ENCODE results near the gene MEN1. TPM values are rescaled to one million over a fixed set of nuclear protein-coding genes. Genes with fewer than 3 reads are reported as not detected.

MEN1 gene
- total RNA-seq, 1 experiment from 2014 or later, result 32.7 TPM

- CTCF ChIA-PET, result no interaction called here
- POLR2A ChIA-PET, result interaction anchor here (0.6 kb wide), 1 partner anchor 33 kb away, joined by 3 read pairs; no protein-coding TSS in a partner anchor
Observed at GRCh38 chr11:64789331-64790204, 20.8 kb downstream of the MEN1 start.

DNA sequence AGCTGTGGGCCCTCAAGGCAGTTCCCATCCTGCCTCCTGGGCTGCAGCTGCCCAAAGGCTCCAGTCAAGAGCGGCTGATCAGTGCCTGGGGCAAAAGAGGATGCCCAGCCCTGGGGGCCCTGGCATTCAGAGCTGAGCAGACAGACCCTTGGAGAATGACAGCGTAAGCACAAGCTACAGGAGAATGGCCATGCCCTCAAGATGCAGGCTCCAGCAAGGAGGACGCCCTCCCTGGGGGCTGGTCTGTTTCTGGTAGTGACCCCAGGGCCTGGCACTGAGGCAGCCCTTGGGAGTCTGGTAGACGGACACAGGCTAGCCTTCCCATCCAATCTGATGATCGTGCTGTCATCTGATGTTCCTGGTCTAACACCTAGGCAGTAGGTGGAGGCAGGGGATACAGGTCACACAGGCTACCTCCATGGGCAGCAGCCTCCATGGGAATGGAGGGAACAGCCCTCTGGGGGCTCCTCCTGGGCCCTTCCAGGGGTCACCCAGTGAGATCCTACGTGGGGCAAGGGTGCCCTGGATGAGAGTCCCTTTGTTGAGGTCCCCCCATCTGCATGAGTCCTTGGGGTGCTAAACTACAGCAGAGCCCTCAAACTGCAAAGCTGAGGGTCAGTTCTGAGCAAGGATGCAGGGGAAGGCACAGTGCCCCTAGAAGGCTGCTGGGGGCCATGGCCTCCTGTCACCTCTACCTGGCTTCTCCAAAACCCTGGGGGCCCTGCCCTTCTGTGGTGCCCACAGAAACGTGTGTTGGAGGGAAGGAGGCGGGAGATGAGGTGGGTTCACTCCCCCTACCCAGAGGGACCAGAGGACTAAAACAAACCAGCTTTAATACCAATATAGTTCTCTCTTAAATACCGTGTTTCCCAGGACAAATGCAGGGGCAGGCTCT is 21.8 kb downstream of the MEN1 start:
- DNase-seq, result peak in 1 of 2 experiments; percentile 21
- H3K4me1 Mint-ChIP-seq (ENCODE audit: low read depth, unreplicated experiment), result no peaks in the 10 kb centered on the region
- no peaks in the 10 kb centered on the region for H3K4me1 ChIP-seq
- H3K4me3 ChIP-seq (ENCODE audit: low read depth, low read length), result no peak overlapping the region
- no peaks in the 10 kb centered on the region for H3K9me3 ChIP-seq
- no peaks in the 10 kb centered on the region for H3K27me3 Mint-ChIP-seq (ENCODE audit: insufficient read depth, unreplicated experiment)
- no peak overlapping the region for H3K27ac Mint-ChIP-seq (ENCODE audit: unreplicated experiment)
- no peaks in the 10 kb centered on the region for H3K36me3 ChIP-seq (ENCODE audit: control insufficient read depth, insufficient read depth, low read length)
- H3K4me3 Mint-ChIP-seq (ENCODE audit: unreplicated experiment), result no peak overlapping the region
- intact Hi-C loops (cut with micrococcal nuclease; ENCODE audit: unreplicated experiment), result no loop called here
- no TSS peak for BruUV-seq (replicated peaks)
- CTCF ChIA-PET, result interaction anchor here (0.6 to 1.1 kb wide), 8 partner anchors 10 to 222 kb away, joined by 3 to 10 read pairs (median 4); partner anchors contain the start of genes BATF2, MAP4K2, MEN1 and SF1
- no peaks in the 10 kb centered on the region for H3K9me3 Mint-ChIP-seq (ENCODE audit: unreplicated experiment)
- H3K27me3 ChIP-seq (replicated peaks; ENCODE audit: control insufficient read depth, insufficient read depth, low read length), result no peaks in the 10 kb centered on the region
- H3K36me3 Mint-ChIP-seq (ENCODE audit: insufficient read depth, unreplicated experiment), result no peaks in the 10 kb centered on the region
- POLR2A ChIA-PET, result interaction anchor here (0.6 kb wide), 1 partner anchor 34 kb away, joined by 3 read pairs; no protein-coding TSS in a partner anchor
- TF ChIP-seq, protein P1, sequence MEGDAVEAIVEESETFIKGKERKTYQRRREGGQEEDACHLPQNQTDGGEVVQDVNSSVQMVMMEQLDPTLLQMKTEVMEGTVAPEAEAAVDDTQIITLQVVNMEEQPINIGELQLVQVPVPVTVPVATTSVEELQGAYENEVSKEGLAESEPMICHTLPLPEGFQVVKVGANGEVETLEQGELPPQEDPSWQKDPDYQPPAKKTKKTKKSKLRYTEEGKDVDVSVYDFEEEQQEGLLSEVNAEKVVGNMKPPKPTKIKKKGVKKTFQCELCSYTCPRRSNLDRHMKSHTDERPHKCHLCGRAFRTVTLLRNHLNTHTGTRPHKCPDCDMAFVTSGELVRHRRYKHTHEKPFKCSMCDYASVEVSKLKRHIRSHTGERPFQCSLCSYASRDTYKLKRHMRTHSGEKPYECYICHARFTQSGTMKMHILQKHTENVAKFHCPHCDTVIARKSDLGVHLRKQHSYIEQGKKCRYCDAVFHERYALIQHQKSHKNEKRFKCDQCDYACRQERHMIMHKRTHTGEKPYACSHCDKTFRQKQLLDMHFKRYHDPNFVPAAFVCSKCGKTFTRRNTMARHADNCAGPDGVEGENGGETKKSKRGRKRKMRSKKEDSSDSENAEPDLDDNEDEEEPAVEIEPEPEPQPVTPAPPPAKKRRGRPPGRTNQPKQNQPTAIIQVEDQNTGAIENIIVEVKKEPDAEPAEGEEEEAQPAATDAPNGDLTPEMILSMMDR (IDR thresholded peaks at IDR 0.05; ENCODE audit: insufficient read depth in 1 of 2, low read depth in 1 of 2, low read length in 1 of 2, severe bottlenecking in 1 of 2, unreplicated experiment in 1 of 2), result no peak

More at GRCh38 chr11:64789331-64790204, 20.8 kb downstream of the MEN1 start:
- no TSS peak for BruUV-seq (replicated peaks)
- Mint-ChIP-seq H3K36me3 (ENCODE audit: insufficient read depth, unreplicated experiment) (no peaks in the 10 kb centered on the region), H3K4me1 (ENCODE audit: low read depth, unreplicated experiment) (no peaks in the 10 kb centered on the region), H3K9me3 (ENCODE audit: unreplicated experiment) (no peaks in the 10 kb centered on the region), H3K27ac (ENCODE audit: unreplicated experiment) (no peak overlapping the region), H3K4me3 (ENCODE audit: unreplicated experiment) (no peak overlapping the region), H3K27me3 (ENCODE audit: insufficient read depth, unreplicated experiment) (no peaks in the 10 kb centered on the region)
- Histone ChIP-seq H3K9me3 (no peaks in the 10 kb centered on the region), H3K4me3 (ENCODE audit: low read depth, low read length) (no peak overlapping the region), H3K36me3 (ENCODE audit: control insufficient read depth, insufficient read depth, low read length) (no peaks in the 10 kb centered on the region), H3K4me1 (no peaks in the 10 kb centered on the region), H3K27me3 (replicated peaks; ENCODE audit: control insufficient read depth, insufficient read depth, low read length) (no peaks in the 10 kb centered on the region)
- TF ChIP-seq, protein P1 (IDR thresholded peaks at IDR 0.05; ENCODE audit: insufficient read depth in 1 of 2, low read depth in 1 of 2, low read length in 1 of 2, severe bottlenecking in 1 of 2, unreplicated experiment in 1 of 2), result no peak
- intact Hi-C loops (cut with micrococcal nuclease; ENCODE audit: unreplicated experiment), result no loop called here
- DNase-seq, result peak in 1 of 2 experiments; percentile 21

All from Caco-2 (cell line).